Measurements from ENCODE around the gene DAZAP1. TPM values are rescaled to one million over a fixed set of nuclear protein-coding genes. Genes with fewer than 3 reads are reported as not detected.

Gene DAZAP1
- polyA plus RNA-seq, 1 of the 3 experiments (the other 2 are of a cell fraction), result 54.3 TPM

- Histone ChIP-seq H3K27me3 (ENCODE audit: insufficient read depth) (no peaks in the 10 kb centered on the region), H3K79me2 (ENCODE audit: insufficient read depth) (peaks cover 43% of the 10 kb centered on the region), H3K9ac (no peak overlapping the region), H3F3A (replicated peaks; ENCODE audit: insufficient read depth) (peaks cover 65% of the 10 kb centered on the region), H3K9me3 (no peaks in the 10 kb centered on the region), H3K9me2 (no peaks in the 10 kb centered on the region), H3K27ac (ENCODE audit: low read depth in 2 of 2, low read length in 1 of 2) (no peak overlapping the region), H3K4me2 (peak overlapping the region; percentile 97; the same call in 1 of the 2 replicates), H3K36me3 (replicated peaks in 1 of 2; ENCODE audit: control insufficient read depth in 1 of 2, insufficient read depth in 2 of 2, low read length in 1 of 2) (peaks cover 27 to 36% of the 10 kb centered on the region in 2 experiments), H3K4me3 (ENCODE audit: low read depth in 2 of 2, low read length in 1 of 2) (no peak overlapping the region; a peak in 1 of 4 replicates), H2AFZ (ENCODE audit: low read depth) (no peak overlapping the region), H4K20me1 (ENCODE audit: insufficient read depth) (peaks cover 63% of the 10 kb centered on the region), H3K4me1 (ENCODE audit: control insufficient read depth in 1 of 2, insufficient read depth in 2 of 2, low read depth in 1 of 2, low read length in 1 of 2) (peaks cover 7 to 20% of the 10 kb centered on the region in 2 experiments; a peak in 3 of 4 replicates)
- POLR2A ChIA-PET, result no interaction called here
- CTCF ChIA-PET, result interaction anchor here (1.2 to 1.3 kb wide), 2 partner anchors 25 to 197 kb away, joined by 3 to 4 read pairs; no protein-coding TSS in a partner anchor
- DNase-seq, result no peak
- TF ChIP-seq SIN3A (IDR thresholded peaks at IDR 0.05; ENCODE audit: borderline replicate concordance, low read depth, low read length) (no peak), POLR2AphosphoS5 (IDR thresholded peaks at IDR 0.05; ENCODE audit: low read depth, low read length) (peak; percentile 24; the same call in 1 of the 2 replicates), MXI1 (IDR thresholded peaks at IDR 0.05; ENCODE audit: low read depth, low read length) (no peak), EP300 (IDR thresholded peaks at IDR 0.05; ENCODE audit: borderline replicate concordance in 1 of 2, low read depth in 1 of 2, low read length in 1 of 2) (no peak), TCF12 (IDR thresholded peaks at IDR 0.05) (no peak), RCOR1 (IDR thresholded peaks at IDR 0.05; ENCODE audit: low read length) (no peak)
- TF ChIP-seq, protein P1, sequence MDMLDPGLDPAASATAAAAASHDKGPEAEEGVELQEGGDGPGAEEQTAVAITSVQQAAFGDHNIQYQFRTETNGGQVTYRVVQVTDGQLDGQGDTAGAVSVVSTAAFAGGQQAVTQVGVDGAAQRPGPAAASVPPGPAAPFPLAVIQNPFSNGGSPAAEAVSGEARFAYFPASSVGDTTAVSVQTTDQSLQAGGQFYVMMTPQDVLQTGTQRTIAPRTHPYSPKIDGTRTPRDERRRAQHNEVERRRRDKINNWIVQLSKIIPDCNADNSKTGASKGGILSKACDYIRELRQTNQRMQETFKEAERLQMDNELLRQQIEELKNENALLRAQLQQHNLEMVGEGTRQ (IDR thresholded peaks at IDR 0.05; ENCODE audit: borderline replicate concordance, low read depth, low read length), result no peak
- 98% methylated on average over 9 of the region's 9 CpGs for WGBS (ENCODE audit: low lambda C conversion rate)
Observed at GRCh38 chr19:1441022-1441426, 33.6 kb downstream of the DAZAP1 start.

GRCh38 chr19:1441677-1442438, 34.5 kb downstream of the DAZAP1 start:
- Histone ChIP-seq H3K36me3 (replicated peaks in 1 of 2; ENCODE audit: control insufficient read depth in 1 of 2, insufficient read depth in 2 of 2, low read length in 1 of 2) (peaks cover 27 to 36% of the 10 kb centered on the region in 2 experiments), H3F3A (replicated peaks; ENCODE audit: insufficient read depth) (peaks cover 65% of the 10 kb centered on the region), H4K20me1 (ENCODE audit: insufficient read depth) (peaks cover 65% of the 10 kb centered on the region), H3K9me2 (no peaks in the 10 kb centered on the region), H3K9me3 (no peaks in the 10 kb centered on the region), H3K4me3 (ENCODE audit: low read depth in 2 of 2, low read length in 1 of 2) (no peak overlapping the region), H3K4me2 (no peak overlapping the region), H3K4me1 (ENCODE audit: control insufficient read depth in 1 of 2, insufficient read depth in 2 of 2, low read depth in 1 of 2, low read length in 1 of 2) (peaks cover 7 to 20% of the 10 kb centered on the region in 2 experiments; a peak in 3 of 4 replicates), H3K27me3 (ENCODE audit: insufficient read depth) (no peaks in the 10 kb centered on the region), H3K9ac (no peak overlapping the region), H2AFZ (ENCODE audit: low read depth) (no peak overlapping the region), H3K27ac (ENCODE audit: low read depth in 2 of 2, low read length in 1 of 2) (no peak overlapping the region; a peak in 1 of 4 replicates), H3K79me2 (ENCODE audit: insufficient read depth) (peaks cover 40% of the 10 kb centered on the region)
- TF ChIP-seq NFIC (IDR thresholded peaks at IDR 0.05; ENCODE audit: borderline replicate concordance), result no peak
- TF ChIP-seq EZH2phosphoT487 (IDR thresholded peaks at IDR 0.05; ENCODE audit: borderline replicate concordance, low read depth), result no peak
- no peak for TF ChIP-seq MXI1 (IDR thresholded peaks at IDR 0.05; ENCODE audit: low read depth, low read length)
- no peak for TF ChIP-seq RAD21 (IDR thresholded peaks at IDR 0.05; ENCODE audit: low read length)
- no peak for TF ChIP-seq FOXM1 (IDR thresholded peaks at IDR 0.05; ENCODE audit: low read depth)
- no peak for TF ChIP-seq GATA2 (CRISPR knock-in tag; IDR thresholded peaks at IDR 0.05)
- TF ChIP-seq, protein P1 (IDR thresholded peaks at IDR 0.05; ENCODE audit: borderline replicate concordance, low read depth, low read length), result no peak
- no peak for TF ChIP-seq TEAD4 (IDR thresholded peaks at IDR 0.05; ENCODE audit: borderline replicate concordance, insufficient read depth)
- TF ChIP-seq PBX3 (IDR thresholded peaks at IDR 0.05), result no peak
- TF ChIP-seq GABPA (IDR thresholded peaks at IDR 0.05; ENCODE audit: low read depth), result no peak
- WGBS (ENCODE audit: low lambda C conversion rate), result 94% methylated on average over 17 of the region's 25 CpGs
- DNase-seq, result no peak
- POLR2A ChIA-PET, result interaction anchor here (0.6 kb wide), 1 partner anchor 20 kb away, joined by 3 read pairs; no protein-coding TSS in a partner anchor
- CTCF ChIA-PET, result interaction anchor here (1.2 to 1.5 kb wide), 5 partner anchors 14 to 198 kb away, joined by 3 to 5 read pairs (median 4); no protein-coding TSS in a partner anchor

All from SK-N-SH (cell line).